HG02571 (cell line): ENCODE results near the gene MDN1.
"Not testable (repeated sequence)": the region's sequence is repeated elsewhere in the genome, so short reads cannot be mapped to it uniquely, and the experiment has no call there.

Source experiments
- ATAC-seq: cut with Tn5 transposase; IDR thresholded peaks from one replicate; pipeline ENCODE4 v1.9.1; 2021; ENCODE audit warnings: mild to moderate bottlenecking, moderate library complexity; ENCODE audit not compliant: unreplicated experiment

The MDN1 gene

DNA sequence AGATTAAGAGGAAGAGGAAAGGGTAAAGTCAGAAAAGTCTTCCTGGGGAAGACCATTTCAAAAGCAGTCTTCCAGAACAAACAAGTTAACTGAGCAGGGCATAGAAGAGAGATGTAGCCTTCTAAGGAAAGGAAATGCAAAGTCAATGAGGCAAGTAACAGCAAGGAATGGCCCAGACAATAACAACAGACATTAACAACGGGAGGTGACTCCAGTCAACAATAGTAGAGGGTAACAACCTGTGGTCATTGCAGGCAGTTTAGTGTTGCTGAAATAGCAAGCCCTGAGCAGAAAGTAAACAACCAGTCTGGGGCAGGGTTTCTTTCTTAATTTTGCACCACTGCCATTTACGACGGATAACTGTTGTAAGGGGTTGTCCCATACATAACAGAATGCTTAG is 2.1 kb downstream of the MDN1 start:
- no peak for ATAC-seq

DNA sequence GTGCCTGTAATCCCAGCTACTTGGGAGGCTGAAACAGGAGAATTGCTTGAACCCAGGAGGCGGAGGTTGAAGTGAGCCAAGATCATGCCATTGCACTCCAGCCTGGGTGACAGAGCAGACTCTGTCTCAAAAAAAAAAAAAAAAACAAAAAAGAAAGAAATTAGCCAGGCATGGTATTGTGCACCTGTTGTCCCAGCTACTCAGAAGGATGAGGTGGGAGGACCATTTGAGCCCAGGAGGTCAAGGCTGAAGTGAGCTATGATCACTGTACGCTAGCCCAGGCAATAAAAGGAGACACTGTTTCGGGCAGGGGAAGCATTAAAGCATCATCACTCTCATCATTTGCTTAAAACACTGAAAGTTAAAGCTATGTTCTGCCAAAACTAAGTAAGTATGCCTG is 6.2 kb downstream of the MDN1 start:
- not testable (repeated sequence) for ATAC-seq

DNA sequence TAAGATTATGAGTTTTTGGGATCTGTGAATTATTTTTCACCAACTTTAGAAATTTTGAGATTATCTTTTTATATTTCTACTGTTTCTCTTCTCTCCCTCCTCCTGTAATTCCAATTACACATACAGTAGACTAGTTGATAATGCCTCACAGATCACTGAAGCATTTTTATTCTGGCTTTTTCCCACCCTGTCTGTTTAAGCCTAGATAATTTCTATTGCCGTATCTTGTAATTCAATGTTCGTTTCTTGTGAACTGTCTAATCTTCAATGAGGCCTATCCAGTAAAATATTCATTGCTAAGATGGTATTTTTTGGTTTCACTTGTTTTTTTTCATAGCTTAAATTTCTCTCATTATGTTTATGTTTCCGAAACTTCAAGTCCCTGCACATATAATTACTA is 12.0 kb downstream of the MDN1 start:
- no peak for ATAC-seq

DNA sequence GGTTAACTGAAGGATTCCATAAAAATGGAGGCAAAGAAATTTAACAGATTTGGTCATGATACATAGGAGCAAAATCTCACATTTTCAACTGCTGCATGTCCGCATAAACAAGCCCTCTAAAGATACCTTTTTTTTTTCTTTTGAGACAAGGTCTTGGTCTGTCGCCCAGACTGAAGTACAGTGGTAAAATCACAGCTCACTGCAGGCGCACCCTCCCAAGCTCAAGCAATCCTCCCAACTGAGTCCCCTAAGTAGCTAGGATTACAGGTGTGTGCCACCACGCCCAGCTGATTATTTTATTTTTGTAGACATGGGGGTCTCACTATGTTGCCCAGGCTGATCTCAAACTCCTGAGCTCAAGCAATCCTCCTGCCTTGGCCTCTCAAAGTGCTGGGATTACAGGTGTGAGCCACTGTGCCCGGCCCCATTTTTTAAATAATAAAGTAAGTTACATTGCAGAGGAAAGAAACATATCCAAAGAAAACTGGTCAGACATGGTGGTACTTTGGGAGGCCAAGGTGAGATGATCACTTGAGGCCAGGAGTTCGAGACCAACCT is 13.7 kb downstream of the MDN1 start:
- ATAC-seq = no peak

DNA sequence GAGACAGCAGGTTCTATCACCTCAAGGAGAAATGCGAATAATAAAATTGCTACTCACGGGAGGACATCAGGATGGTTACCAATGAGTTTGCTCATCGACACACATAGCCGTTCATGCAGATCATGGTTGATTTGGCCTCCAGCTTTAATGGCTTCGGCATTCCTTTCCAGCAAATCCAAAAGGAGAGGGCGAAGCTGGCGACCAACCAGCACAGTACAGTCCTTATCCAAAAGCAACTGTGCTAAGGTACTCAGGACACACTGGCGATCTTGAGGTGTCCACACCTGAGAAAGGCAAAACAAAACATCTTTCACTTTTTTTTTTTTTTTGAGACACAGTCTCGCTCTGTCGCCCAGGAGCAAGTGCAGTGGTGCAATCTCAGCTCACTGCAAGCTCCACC is 16.3 kb downstream of the MDN1 start:
- ATAC-seq = no peak

DNA sequence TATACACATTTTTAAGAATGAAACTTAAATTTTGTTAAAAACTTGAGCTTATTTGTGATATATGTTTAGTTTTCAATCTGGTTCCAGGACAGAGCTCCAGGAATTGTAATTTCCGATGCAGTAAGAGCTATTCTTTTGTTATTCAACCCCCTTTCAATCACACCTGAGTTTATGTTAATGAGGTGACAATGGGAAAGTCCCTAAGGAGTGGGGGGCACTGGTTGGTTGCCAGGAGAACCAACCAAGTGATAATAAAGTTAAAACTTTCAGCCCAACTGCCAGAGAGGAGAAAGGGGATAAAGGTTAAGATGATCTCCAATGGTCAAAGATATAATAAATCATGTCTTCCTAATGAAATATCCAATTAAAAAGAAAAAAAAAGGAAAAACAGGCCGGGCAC is 19.8 kb downstream of the MDN1 start:
- ATAC-seq = no peak

DNA sequence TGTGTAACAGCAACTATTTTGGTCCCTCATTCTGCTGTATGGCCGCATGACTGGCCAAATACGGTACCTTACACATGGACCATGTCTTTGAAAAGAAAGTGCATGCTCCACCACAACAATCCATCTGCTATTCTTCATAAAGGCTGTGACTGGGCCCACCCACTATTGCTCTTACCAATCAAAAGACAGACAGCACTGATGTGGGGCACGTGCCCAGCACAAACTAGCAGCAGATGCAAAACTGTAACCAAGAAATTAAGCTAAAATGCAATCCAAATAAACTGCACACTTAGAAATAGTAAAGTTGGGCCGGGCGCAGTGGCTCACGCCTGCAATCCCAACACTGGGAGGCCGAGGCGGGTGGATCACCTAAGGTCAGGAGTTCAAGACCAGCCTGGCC is 20.5 kb downstream of the MDN1 start:
- ATAC-seq = no peak

DNA sequence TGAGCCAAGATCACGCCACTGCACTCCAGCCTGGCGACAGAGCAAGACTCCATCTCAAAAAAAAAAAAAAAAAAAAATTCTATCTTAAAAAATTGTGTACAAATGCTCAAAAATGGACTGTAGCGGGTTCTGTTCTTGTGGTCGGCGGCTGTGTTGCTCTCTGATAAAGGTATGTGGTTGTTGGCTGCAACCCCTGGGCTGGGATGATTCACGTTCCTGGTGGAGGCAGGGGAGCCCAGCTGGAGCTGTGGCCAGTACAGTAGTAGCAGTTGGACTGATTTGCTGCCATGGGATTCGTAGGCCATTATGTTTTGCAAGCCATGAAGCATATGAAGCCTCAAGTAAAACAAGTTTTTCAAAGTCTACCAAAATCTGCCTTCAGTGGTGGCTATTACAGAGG is 22.3 kb downstream of the MDN1 start:
- no peak for ATAC-seq

DNA sequence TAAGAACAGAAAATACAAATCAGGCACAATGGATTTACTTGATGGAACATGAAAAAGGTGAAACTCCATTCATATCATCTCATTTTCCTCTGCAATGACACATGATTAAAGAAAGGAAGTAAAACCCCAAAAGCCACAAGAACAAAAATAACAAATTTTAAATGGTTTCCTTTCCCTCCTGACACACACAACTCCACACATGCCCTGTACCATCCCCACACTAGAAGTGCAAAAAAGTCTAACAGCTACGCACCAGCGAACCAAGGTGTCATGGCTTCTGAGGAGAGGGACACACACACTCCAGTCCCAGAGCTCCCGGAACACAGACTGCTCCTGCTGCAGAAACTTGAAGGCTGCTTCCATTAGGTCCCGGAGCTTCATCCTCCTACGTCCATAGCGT is 25.3 kb downstream of the MDN1 start:
- no peak for ATAC-seq

DNA sequence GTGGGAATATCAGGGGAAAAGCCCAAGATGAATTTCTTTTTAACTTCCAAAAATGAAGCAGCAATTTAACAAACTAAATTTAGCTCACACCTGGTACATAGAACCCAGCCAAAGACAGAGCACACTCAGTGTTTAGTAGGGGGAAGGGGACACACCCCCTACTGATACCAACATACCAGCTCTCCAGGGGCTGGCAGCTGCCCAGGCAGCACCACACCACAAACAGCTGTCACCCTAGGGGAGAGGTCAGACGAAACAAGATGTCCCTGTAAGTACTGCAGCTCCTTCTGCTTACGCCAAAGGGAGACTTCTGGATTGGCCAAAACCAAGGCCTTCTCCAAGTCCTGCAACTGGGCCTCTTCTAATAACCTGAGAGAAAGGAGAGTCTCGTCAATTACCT is 26.0 kb downstream of the MDN1 start:
- no peak for ATAC-seq

DNA sequence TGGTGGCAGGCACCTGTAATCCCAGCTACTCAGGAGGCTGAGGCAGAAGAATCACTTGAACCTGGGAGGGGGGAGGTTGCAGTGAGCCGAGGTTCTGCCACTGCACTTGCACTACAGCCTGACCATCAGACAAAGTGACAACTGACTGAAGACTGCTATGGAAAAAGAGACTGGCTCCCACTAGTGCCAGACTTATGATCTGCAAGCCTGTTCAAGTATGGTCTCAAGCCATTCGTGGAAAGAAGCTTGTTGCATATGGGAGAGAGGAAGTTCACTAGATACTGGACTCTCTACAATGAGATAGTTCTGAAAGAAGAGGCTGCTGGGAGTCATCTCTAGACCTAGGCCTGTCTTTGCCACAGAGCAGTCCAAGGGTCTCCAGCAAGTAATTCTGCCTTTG is 26.7 kb downstream of the MDN1 start:
- no peak for ATAC-seq

DNA sequence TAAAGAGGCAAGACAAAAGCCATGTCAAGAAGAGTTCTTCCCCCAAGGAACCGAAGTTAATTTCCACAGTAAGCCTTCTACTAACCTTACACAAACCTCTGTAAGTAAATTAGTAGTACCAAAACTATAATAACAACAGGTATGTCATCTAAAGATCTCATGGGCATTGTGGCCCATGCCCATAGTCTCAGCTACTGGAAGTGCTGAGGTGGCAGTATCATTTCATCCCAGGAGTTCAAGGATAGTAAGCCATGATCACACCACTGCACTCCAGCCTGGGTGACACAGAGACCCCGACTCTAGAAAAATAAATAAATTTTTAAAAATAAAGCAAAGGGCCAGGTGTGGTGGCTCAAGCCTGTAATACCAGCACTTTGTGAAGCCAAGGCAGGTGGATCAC is 29.2 kb downstream of the MDN1 start:
- no peak for ATAC-seq

DNA sequence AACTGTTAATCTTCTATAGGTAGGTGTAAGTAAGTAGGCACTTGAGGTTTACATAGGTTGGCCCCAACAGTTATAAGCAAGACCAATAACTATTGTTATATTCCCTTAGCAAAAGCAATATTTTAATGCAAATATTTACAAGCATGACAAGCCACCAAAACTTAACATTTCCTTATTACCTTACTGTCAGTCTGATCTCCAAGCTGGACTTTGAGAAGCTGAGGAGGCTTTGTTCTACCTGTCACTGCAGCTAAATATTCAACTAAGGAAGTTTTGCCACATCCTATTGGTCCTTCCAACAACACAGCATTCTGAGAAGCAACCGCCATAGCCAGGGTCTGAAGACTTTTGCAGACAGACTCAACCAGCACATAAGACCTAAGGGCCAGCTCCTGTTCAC is 29.6 kb downstream of the MDN1 start:
- ATAC-seq = no peak

DNA sequence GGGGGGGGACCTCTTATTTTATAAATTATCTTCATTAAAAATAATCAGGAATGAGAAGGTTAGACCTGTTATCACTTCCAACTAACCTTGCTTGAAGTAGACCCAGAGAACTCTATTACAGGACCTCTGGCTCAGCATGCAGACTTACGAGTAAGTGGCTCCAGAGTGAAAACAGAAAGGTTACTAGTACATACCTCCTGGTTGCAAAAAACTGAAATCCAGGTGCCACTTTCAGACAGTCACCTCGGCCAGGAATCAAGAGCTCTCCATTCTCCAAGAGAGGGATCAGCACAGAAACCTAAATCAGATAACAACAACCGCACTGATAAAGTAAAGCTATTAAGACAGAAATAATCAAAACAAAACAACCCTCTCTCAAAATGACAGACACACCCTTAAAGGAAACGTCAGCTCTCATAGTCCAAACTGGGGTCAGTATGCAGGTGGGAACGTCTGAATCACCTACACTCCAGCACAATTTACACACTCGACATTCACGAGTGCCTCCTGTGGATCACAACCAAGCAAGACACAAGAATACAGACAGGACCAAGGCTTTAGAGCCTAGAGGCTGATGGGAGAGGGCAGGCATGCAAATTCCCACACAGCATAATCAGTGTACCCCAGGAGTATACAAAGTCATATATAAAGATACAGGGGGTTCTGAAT is 31.8 kb downstream of the MDN1 start:
- no peak for ATAC-seq

DNA sequence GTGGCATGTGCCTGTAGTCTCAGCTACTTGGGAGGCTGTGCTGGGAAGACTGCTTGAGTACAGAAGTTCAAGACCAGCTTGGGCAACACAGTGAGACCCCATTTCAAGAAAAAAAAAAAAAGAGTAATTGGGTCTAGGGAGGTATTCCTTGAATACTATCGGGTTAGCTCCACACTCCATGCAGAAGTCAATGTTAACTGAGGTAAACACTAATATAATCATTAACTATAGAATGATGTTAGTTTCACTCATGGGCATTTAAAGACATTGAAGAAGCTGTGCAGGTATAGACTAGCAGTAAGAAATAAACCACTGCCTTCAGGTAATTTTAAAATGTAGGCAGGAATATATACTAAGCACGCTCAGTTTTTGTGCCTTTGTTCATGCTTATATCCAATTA is 32.6 kb downstream of the MDN1 start:
- no peak for ATAC-seq

DNA sequence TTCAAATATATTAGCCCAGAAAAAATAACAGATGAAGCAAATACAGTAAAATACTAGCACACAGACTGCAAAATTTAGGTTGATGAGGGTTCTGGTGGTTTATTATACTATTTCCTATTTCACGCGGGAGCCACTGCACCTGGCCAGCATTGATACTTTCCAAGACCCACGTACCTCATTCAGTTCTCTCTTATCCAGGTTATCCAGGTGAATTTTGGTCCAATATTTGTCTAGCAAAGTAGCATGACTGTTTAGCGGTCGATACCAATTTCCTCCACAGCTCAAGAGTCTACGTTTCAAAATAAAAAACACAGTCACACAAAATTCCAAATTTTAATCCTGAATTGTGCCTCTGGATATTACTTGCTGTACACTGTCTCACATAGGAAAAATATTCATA is 34.8 kb downstream of the MDN1 start:
- no peak for ATAC-seq

DNA sequence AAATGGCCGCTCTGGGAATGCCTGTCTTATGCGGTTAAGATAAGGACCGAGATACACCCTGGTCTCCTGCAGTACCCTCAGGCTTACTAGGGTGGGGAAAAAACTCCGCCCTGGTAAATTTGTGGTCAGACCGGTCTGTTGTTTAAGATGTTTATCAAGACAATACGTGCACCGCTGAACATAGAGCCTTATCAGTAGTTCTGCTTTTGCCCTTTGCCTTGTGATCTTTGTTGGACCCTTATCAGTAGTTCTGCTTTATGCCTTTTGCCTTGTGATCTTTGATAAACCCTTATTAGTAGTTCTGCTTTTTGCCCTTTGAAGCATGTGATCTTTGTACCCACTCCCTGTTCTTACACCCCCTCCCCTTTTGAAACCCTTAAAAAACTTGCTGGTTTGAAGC is 36.3 kb downstream of the MDN1 start:
- ATAC-seq = not testable (repeated sequence)

DNA sequence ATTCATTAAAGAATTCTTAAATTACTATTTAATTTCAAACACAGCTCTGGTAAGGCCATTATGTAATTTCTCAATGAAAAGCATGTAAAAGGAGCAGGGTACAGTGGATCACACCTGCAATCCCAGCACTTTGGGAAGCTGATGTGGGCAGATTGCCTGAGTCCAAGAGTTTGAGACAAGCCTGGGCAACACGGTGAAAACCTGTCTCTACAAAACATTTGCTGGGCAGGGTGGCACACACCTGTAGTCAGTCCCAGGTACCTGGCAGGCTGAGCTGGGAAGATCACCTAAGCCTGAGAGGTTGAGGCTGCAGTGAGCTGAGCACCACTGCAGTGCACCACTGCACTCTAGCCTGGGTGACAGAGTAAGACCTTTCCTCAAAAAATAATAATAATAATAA is 37.4 kb downstream of the MDN1 start:
- ATAC-seq = no peak

DNA sequence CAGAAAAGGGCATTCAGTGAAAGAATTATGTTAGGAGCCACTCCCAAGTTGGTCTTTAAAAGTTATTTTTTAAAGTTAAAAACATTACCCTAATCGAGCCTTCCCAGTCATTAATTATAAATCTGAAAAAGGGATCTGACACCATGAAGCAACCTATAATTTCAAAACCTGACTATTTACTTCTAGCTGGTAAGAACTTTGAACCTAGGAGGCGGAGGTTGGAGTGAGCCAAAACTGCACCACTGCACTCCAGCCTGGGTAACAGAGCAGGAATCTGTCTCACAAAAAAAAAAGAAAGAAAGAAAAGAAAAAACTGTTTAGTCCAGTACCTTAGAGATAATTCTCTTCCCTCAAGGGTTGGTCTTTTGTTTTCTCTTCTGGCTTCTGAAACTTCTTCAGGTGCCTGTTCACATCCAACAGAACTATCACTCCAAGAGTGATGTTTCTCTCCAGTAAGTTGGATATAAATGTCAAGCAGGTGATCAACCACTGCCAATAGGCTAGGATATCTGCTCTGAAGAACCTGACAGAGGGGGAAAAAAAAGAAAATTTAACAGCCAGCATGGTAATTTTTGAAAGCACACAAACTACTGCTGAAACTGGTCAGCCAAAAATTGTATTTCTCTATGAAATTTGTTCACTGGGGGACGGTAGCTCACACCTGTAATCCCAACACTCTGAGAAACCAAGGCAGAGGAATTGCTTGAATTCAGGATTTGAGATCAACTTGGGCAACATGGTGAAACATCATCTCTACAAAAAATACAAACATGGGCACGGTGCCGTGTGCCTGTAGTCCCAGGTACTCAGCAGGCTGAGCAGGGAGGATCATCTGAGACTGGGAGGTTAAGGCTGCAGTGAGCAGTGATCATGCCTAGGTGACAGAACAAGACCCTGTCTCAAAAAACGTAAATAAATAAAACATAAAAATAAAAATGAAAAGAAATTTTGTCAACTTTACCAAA is 38.2 kb downstream of the MDN1 start:
- ATAC-seq = no peak

DNA sequence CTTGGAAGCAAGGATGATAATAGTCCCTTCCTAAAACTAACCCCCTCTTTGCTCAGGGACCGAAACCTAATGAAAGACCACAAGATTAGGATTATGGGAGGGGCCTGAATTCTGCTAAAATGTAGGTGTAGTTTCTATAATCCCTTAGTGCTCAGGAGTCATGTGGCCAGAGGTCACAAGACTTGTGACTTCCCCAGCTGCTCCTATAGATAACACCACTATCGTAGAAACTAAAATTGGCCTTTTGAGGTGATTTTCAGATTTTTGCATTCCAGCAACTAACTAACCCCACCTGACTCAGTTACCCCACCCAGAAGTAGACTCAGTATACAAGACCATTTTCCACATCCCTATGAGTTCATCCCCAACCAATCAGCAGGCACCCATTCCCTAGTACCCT is 42.1 kb downstream of the MDN1 start:
- no peak for ATAC-seq

DNA sequence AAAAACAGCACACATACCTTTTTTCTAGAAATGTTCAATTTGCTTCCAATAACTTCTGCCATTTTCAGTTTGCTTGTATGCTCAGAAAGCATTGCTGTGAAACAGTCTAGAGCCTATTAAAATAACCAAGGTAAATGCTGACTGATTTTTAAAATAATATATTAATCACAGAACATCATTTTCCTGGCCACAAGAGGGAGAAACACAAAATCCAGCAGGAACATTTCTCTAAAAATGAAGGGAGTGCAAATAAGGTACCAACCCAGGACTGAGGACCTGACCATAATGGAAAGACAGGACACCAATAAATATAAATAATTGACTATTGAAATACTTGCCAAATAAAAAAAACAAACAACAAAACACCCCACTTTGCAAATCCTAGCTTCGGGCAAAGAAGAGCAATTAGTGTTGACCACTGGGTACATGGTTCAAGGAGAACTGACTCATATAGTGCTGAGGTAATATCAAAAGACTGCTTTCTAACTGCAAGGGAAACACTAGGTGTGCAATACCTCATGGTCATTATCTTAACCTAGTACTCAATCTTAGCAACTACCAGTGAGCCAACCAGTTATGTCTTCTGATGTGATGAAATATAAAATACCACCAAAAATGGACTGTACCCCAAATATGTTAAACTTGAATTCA is 42.9 kb downstream of the MDN1 start:
- ATAC-seq = no peak

DNA sequence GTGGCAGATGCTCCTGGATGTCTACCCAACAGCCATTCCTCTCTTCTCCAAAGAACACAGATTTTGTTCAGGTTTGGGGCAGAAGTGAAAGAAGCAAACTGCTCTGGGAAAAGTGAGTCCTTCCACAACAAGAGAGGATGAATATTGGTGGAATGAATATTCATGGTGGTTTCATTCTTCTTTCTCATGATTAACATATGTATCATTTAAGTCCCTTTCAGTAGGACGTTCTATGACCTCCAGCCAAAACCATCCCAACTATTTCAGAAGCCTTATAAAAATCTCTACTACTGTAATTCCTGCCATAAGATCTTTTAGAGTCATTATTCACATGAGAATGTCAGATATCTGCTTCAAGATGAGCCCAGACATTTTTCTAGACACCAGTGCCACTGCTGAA is 44.4 kb downstream of the MDN1 start:
- no peak for ATAC-seq
